Mesenchymal stem cell (in vitro differentiated cells and primary cell): ENCODE results near the gene ADAMTSL5.

Experiments used
- DNase-seq: peaks from one replicate; pipeline ENCODE4 v3.0.0-alpha.2; 2013
- H2AFZ ChIP-seq: one replicate; pipeline ENCODE4 v1.6.1; 2013; ENCODE audit warnings: low read depth, mild to moderate bottlenecking, control low read depth, inconsistent platforms, low read length, moderate library complexity
- H2AK5ac ChIP-seq: 2 replicates; pipeline ENCODE4 v1.6.1; 2013; ENCODE audit warnings: low read length, moderate library complexity, mild to moderate bottlenecking, inconsistent platforms; ENCODE audit not compliant: severe bottlenecking
- H2BK120ac ChIP-seq: one replicate; pipeline ENCODE4 v1.6.1; 2013; ENCODE audit warnings: low read depth, mild to moderate bottlenecking, inconsistent platforms, low read length, moderate library complexity
- H2BK12ac ChIP-seq, 2 experiments: one replicate each; pipeline ENCODE4 v1.6.1; 2013; ENCODE audit warnings: inconsistent platforms in 2 of 2, low read length in 2 of 2, mild to moderate bottlenecking in 2 of 2, moderate library complexity in 2 of 2, control low read depth in 1 of 2
- H2BK15ac ChIP-seq: one replicate; pipeline ENCODE4 v1.6.1; 2013; ENCODE audit warnings: mild to moderate bottlenecking, low read depth, inconsistent platforms; ENCODE audit not compliant: poor library complexity, severe bottlenecking
- H2BK5ac ChIP-seq: 2 replicates; pipeline ENCODE4 v1.6.1; 2013; ENCODE audit warnings: low read depth, mild to moderate bottlenecking, low read length, control low read depth, inconsistent platforms; ENCODE audit not compliant: poor library complexity, severe bottlenecking
- H3K14ac ChIP-seq, 2 experiments: one replicate each; pipeline ENCODE4 v1.6.1; 2013; ENCODE audit warnings: inconsistent platforms in 2 of 2, low read length in 2 of 2, control low read depth in 1 of 2, mild to moderate bottlenecking in 1 of 2, moderate library complexity in 1 of 2
- H3K18ac ChIP-seq, 2 experiments: one replicate each; pipeline ENCODE4 v1.6.1; 2013; ENCODE audit warnings: inconsistent platforms in 2 of 2, low read length in 2 of 2, control low read depth in 1 of 2, low read depth in 1 of 2, mild to moderate bottlenecking in 1 of 2
- H3K23ac ChIP-seq, 2 experiments: one replicate each; pipeline ENCODE4 v1.6.1; 2013; ENCODE audit warnings: inconsistent platforms in 2 of 2, low read length in 2 of 2, mild to moderate bottlenecking in 2 of 2, moderate library complexity in 2 of 2, control low read depth in 1 of 2
- H3K27ac ChIP-seq: 2 replicates; pipeline ENCODE4 v1.5.1; 2013; ENCODE audit warnings: mild to moderate bottlenecking, moderate library complexity, low read length, control low read depth, inconsistent platforms; ENCODE audit not compliant: poor library complexity, severe bottlenecking
- H3K27me3 ChIP-seq, 2 experiments: 2 replicates each; pipeline versions ENCODE4 v1.6.1 to v1.7.0; 2013; ENCODE audit warnings: low read length in 2 of 2, mild to moderate bottlenecking in 2 of 2, moderate library complexity in 2 of 2, control low read depth in 1 of 2, inconsistent platforms in 1 of 2; ENCODE audit not compliant: control insufficient read depth in 1 of 2, insufficient read depth in 1 of 2
- H3K36me3 ChIP-seq, 2 experiments: 2 replicates each; pipeline versions ENCODE4 v1.6.1 to v1.7.0; 2013; ENCODE audit warnings: low read length in 2 of 2, control low read depth in 1 of 2, inconsistent platforms in 1 of 2, low read depth in 1 of 2, mild to moderate bottlenecking in 1 of 2; ENCODE audit not compliant: insufficient read depth in 2 of 2, control insufficient read depth in 1 of 2
- H3K4ac ChIP-seq, 2 experiments: one replicate each; pipeline ENCODE4 v1.6.1; 2013; ENCODE audit warnings: inconsistent platforms in 2 of 2, low read length in 2 of 2, mild to moderate bottlenecking in 2 of 2, moderate library complexity in 2 of 2, control low read depth in 1 of 2, low read depth in 1 of 2
- H3K4me1 ChIP-seq: 2 replicates; pipeline ENCODE4 v1.6.1; 2013; ENCODE audit warnings: low read depth, low read length, control low read depth; ENCODE audit not compliant: control insufficient read depth, insufficient read depth
- H3K4me2 ChIP-seq: 2 replicates; pipeline ENCODE4 v1.6.1; 2013; ENCODE audit warnings: low read length, mild to moderate bottlenecking, inconsistent platforms; ENCODE audit not compliant: poor library complexity, severe bottlenecking
- H3K4me3 ChIP-seq, 2 experiments: 2 replicates each; pipeline versions ENCODE4 v1.5.1 to v1.7.0; 2013; ENCODE audit warnings: low read length in 2 of 2, mild to moderate bottlenecking in 2 of 2, control low read depth in 1 of 2, low read depth in 1 of 2; ENCODE audit not compliant: insufficient read depth in 1 of 2
- H3K79me1 ChIP-seq: replicated peaks from 2 replicates; pipeline ENCODE4 v1.6.1; 2013; ENCODE audit warnings: mild to moderate bottlenecking, control low read depth, low read length, inconsistent platforms; ENCODE audit not compliant: poor library complexity, severe bottlenecking
- H3K9ac ChIP-seq: 2 replicates; pipeline ENCODE4 v1.7.0; 2013; ENCODE audit warnings: mild to moderate bottlenecking, low read length, moderate library complexity
- H3K9me3 ChIP-seq: 2 replicates; pipeline ENCODE4 v1.7.0; 2013; ENCODE audit warnings: mild to moderate bottlenecking, low read length; ENCODE audit not compliant: control insufficient read depth
- H4K8ac ChIP-seq: one replicate; pipeline ENCODE4 v1.6.1; 2013; ENCODE audit warnings: inconsistent platforms, mild to moderate bottlenecking, low read length, moderate library complexity
- H4K91ac ChIP-seq: one replicate; pipeline ENCODE4 v1.6.1; 2013; ENCODE audit warnings: mild to moderate bottlenecking, low read length, inconsistent platforms
- WGBS: methylation state at CpG from one replicate; pipeline ENCODE4 v1.1.7; 2013; ENCODE audit warnings: mixed read lengths; 5-methylcytosine and 5-hydroxymethylcytosine counted together

ADAMTSL5 gene

DNA sequence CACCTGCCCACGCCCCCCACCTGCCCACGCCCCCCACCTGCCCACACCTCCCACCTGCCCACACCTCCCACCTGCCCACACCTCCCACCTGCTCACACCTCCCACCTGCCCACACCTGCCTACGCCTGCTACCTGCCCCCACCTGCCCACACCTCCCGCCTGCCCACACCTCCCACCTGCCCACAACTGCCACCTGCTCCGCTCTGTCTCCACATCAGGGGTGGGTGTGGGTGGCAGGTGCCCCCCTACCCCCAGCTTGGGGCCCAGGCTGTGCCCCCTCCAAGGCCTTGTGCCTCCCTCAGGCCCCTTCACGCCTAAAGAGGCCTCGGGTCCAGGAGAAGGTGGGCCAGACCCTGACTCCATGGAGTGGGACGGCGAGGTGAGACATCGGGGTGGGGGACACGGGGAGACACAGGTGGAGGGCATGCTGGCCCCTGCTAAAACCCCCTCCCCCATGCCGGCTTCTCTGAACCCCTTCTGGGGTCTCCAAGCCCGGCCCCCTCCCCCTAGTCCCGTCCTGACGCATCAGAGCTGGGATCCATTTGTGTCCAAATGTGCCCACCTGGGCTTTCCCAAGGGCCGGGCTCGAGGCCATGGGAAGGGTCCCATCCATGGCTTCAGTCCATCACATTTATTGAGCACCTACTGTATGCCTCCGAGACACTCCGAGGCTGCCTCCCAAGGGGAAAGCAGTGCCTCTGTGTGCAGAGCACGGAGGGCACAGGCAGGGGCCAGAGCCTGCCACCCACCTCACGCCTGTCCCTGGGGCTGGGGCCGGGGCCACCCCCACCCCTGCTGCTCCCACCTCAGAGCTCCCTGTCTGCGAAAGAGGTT, 16.0 kb upstream of the ADAMTSL5 start:
- Histone ChIP-seq H3K27me3 (peaks cover 14 to 41% of the 10 kb centered on the region in 2 experiments), H3K23ac (no peak overlapping the region), H2BK5ac (no peak overlapping the region), H2BK12ac (no peak overlapping the region), H3K4me3 (no peak overlapping the region), H4K8ac (no peak overlapping the region), H3K4ac (no peak overlapping the region), H3K9ac (no peak overlapping the region), H3K18ac (no peak overlapping the region), H4K91ac (no peak overlapping the region), H2BK120ac (no peak overlapping the region), H3K4me1 (peaks cover 11% of the 10 kb centered on the region), H2AFZ (no peak overlapping the region), H3K4me2 (no peak overlapping the region), H3K14ac (no peak overlapping the region), H2BK15ac (no peak overlapping the region), H3K79me1 (no peaks in the 10 kb centered on the region), H2AK5ac (no peak overlapping the region), H3K9me3 (no peaks in the 10 kb centered on the region), H3K36me3 (peaks cover 0 to 6% of the 10 kb centered on the region in 2 experiments), H3K27ac (no peak overlapping the region)
- 81% methylated on average over 21 of the region's 23 CpGs for WGBS
- no peak for DNase-seq

DNA sequence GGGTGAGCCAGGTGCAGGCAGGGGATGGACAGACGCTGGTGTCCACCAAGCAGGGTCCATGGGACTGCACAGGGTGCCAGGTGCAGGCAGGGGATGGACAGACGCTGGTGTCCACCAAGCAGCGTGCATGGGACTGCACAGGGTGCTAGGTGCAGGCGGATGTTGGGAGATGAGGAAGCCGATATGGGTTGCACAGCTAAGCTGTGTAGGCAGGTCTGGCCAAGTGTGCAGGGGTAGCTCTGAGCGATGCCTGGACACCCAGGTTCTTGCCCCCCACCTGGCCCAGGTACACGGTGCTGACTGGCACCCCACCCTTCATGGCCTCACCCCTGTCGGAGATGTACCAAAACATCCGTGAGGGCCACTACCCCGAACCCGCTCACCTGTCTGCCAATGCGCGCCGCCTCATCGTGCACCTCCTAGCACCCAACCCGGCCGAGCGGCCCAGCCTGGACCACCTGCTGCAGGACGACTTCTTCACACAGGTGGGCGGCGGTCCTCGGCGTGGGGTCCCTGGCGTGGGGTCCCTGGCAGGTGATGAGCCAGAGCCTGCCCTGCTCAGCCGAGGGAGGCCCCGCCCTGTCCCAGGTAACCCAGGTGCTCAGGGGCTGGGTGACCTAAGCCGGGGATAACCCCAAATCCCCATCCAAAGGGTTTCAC, 15.0 kb upstream of the ADAMTSL5 start:
- Histone ChIP-seq H2AK5ac (no peak overlapping the region), H3K18ac (no peak overlapping the region), H3K14ac (no peak overlapping the region), H2BK12ac (no peak overlapping the region), H3K4me2 (no peak overlapping the region), H3K4ac (no peak overlapping the region), H3K27ac (no peak overlapping the region), H3K4me3 (peak overlapping the region in 1 of 2 experiments; percentile 31), H2BK120ac (no peak overlapping the region), H3K23ac (no peak overlapping the region), H3K79me1 (no peaks in the 10 kb centered on the region), H3K9ac (no peak overlapping the region), H3K27me3 (peaks cover 23 to 50% of the 10 kb centered on the region in 2 experiments), H3K4me1 (peaks cover 14% of the 10 kb centered on the region), H4K91ac (peak overlapping the region; percentile 40), H3K36me3 (peaks cover 0 to 6% of the 10 kb centered on the region in 2 experiments), H2BK5ac (no peak overlapping the region), H2AFZ (no peak overlapping the region), H3K9me3 (no peaks in the 10 kb centered on the region), H2BK15ac (no peak overlapping the region), H4K8ac (no peak overlapping the region)
- 84% methylated on average over 27 of the region's 27 CpGs for WGBS
- no peak for DNase-seq

DNA sequence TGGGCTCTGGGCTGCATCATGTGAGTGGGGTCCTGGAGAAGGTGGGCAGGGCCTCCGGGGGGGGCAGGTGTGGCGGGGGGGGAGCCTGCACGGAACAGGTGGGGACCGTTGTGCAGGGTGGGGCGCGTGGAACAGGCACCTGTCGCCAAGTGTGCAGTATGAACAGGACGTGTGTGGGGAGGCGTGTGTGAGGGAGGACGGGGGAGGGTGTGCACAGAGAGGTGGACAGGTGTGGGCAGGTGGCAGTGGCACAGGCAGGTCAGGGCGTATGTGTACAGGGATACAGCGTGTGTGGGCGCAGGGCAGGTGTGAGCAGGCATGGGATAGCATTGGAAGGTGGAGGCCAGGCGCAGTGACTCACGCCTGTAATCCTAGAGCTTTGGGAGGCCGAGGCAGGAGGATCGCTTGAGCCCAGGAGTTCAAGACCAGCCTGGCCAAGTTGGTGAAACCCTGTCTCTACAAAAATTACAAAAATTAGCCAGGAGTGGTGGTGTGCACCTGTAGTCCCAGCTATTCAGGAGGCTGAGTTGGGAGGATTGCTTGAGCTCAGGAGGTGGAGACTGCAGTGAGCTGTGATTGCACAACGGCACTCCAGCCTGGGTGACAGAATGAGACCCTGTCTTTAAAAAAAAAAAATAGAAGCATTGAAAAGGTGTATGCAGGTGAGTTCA, 14.3 kb upstream of the ADAMTSL5 start:
- no peak overlapping the region for H3K9ac ChIP-seq
- no peak overlapping the region for H3K14ac ChIP-seq
- no peak overlapping the region for H3K4me3 ChIP-seq
- H2AK5ac ChIP-seq, result no peak overlapping the region
- no peak for DNase-seq
- H3K23ac ChIP-seq, result no peak overlapping the region
- H4K91ac ChIP-seq, result no peak overlapping the region
- no peak overlapping the region for H2BK12ac ChIP-seq
- 82% methylated on average over 16 of the region's 18 CpGs for WGBS
- no peak overlapping the region for H4K8ac ChIP-seq
- no peak overlapping the region for H3K4ac ChIP-seq
- no peak overlapping the region for H2BK15ac ChIP-seq
- no peak overlapping the region for H2BK5ac ChIP-seq
- peaks cover 26 to 55% of the 10 kb centered on the region in 2 experiments for H3K27me3 ChIP-seq
- no peak overlapping the region for H3K18ac ChIP-seq
- no peak overlapping the region for H2BK120ac ChIP-seq
- no peak overlapping the region for H3K27ac ChIP-seq
- H3K36me3 ChIP-seq, result peaks cover 0 to 6% of the 10 kb centered on the region in 2 experiments
- no peak overlapping the region for H2AFZ ChIP-seq
- H3K9me3 ChIP-seq, result no peaks in the 10 kb centered on the region
- H3K79me1 ChIP-seq, result no peaks in the 10 kb centered on the region
- H3K4me1 ChIP-seq, result peaks cover 14% of the 10 kb centered on the region
- H3K4me2 ChIP-seq, result no peak overlapping the region
